ENCODE results near the gene FASN. TPM values are rescaled to one million over a fixed set of nuclear protein-coding genes. Genes with fewer than 3 reads are reported as not detected.

FASN gene
- total RNA-seq, 2 donors from 2014 or later: 168 to 198 TPM

GRCh38 chr17:82051776-82052637 is 46.0 kb downstream of the FASN start, which contains the start of the genes GPS1 and RFNG:
Gene GPS1 (plus strand): TSS chr17:82051898. CDS start chr17:82051932, 34 bp downstream.
Gene RFNG (minus strand): TSS chr17:82051811. CDS start chr17:82051766, 45 bp downstream.
- Histone ChIP-seq H3K27me3 (no peaks in the 10 kb centered on the region), H3K4me3 (peak within 1 kb of the TSS; percentile 94), H3K9ac (ENCODE audit: low read depth in 2 of 2, low read length in 2 of 2) (peak within 1 kb of the TSS; percentile 77 to 88), H3K36me3 (no peaks in the 10 kb centered on the region), H3K9me3 (no peaks in the 10 kb centered on the region), H3K27ac (no peak within 1 kb of the TSS), H3K4me1 (peaks cover 16% of the 10 kb centered on the region)
- TF ChIP-seq CTCF (IDR thresholded peaks at IDR 0.05): no peak
- peak; percentile 84 for DNase-seq
- intact Hi-C loops (cut with DNase I): no loop called here

- no peaks in the 10 kb centered on the region for H3K36me3 ChIP-seq
- H3K9ac ChIP-seq (ENCODE audit: low read depth in 2 of 2, low read length in 2 of 2): peak overlapping the region; percentile 69 to 70
- H3K27me3 ChIP-seq: no peaks in the 10 kb centered on the region
- H3K9me3 ChIP-seq: no peaks in the 10 kb centered on the region
- no peak overlapping the region for H3K27ac ChIP-seq
- TF ChIP-seq CTCF (IDR thresholded peaks at IDR 0.05): no peak
- intact Hi-C loops (cut with DNase I): no loop called here
- peak overlapping the region; percentile 94 for H3K4me3 ChIP-seq
- DNase-seq: no peak
- peaks cover 16% of the 10 kb centered on the region for H3K4me1 ChIP-seq
Measured at GRCh38 chr17:82050761-82051641, 47.0 kb downstream of the FASN start.

GRCh38 chr17:82050152-82050760 is 47.8 kb downstream of the FASN start:
- Histone ChIP-seq H3K9me3 (no peaks in the 10 kb centered on the region), H3K36me3 (no peaks in the 10 kb centered on the region), H3K9ac (ENCODE audit: low read depth in 2 of 2, low read length in 2 of 2) (peak overlapping the region; percentile 69 to 70), H3K4me3 (peak overlapping the region; percentile 94), H3K27me3 (no peaks in the 10 kb centered on the region), H3K4me1 (peaks cover 16% of the 10 kb centered on the region), H3K27ac (no peak overlapping the region)
- intact Hi-C loops (cut with DNase I): no loop called here
- TF ChIP-seq CTCF (IDR thresholded peaks at IDR 0.05): no peak
- no peak for DNase-seq

- no peak overlapping the region for H3K9ac ChIP-seq (ENCODE audit: low read depth in 2 of 2, low read length in 2 of 2)
- H3K4me3 ChIP-seq: no peak overlapping the region
- no peak for TF ChIP-seq CTCF (IDR thresholded peaks at IDR 0.05)
- H3K9me3 ChIP-seq: no peaks in the 10 kb centered on the region
- no peak overlapping the region for H3K27ac ChIP-seq
- intact Hi-C loops (cut with DNase I): no loop called here
- no peaks in the 10 kb centered on the region for H3K27me3 ChIP-seq
- H3K4me1 ChIP-seq: peaks cover 16% of the 10 kb centered on the region
- no peaks in the 10 kb centered on the region for H3K36me3 ChIP-seq
- DNase-seq: no peak
Measured at GRCh38 chr17:82049521-82049971, 48.5 kb downstream of the FASN start.

- Histone ChIP-seq H3K9ac (ENCODE audit: low read depth in 2 of 2, low read length in 2 of 2) (no peak overlapping the region), H3K36me3 (no peaks in the 10 kb centered on the region), H3K9me3 (no peaks in the 10 kb centered on the region), H3K27me3 (no peaks in the 10 kb centered on the region), H3K27ac (no peak overlapping the region), H3K4me3 (no peak overlapping the region), H3K4me1 (peaks cover 16% of the 10 kb centered on the region)
- no peak for TF ChIP-seq CTCF (IDR thresholded peaks at IDR 0.05)
- intact Hi-C loops (cut with DNase I): no loop called here
- no peak for DNase-seq
Measured at GRCh38 chr17:82049106-82049505, 48.9 kb downstream of the FASN start.
